ENCODE measurements around the gene PITX3.
"Not testable (repeated sequence)": the region's sequence is repeated elsewhere in the genome, so short reads cannot be mapped to it uniquely, and the experiment has no call there.

PITX3 gene

DNA sequence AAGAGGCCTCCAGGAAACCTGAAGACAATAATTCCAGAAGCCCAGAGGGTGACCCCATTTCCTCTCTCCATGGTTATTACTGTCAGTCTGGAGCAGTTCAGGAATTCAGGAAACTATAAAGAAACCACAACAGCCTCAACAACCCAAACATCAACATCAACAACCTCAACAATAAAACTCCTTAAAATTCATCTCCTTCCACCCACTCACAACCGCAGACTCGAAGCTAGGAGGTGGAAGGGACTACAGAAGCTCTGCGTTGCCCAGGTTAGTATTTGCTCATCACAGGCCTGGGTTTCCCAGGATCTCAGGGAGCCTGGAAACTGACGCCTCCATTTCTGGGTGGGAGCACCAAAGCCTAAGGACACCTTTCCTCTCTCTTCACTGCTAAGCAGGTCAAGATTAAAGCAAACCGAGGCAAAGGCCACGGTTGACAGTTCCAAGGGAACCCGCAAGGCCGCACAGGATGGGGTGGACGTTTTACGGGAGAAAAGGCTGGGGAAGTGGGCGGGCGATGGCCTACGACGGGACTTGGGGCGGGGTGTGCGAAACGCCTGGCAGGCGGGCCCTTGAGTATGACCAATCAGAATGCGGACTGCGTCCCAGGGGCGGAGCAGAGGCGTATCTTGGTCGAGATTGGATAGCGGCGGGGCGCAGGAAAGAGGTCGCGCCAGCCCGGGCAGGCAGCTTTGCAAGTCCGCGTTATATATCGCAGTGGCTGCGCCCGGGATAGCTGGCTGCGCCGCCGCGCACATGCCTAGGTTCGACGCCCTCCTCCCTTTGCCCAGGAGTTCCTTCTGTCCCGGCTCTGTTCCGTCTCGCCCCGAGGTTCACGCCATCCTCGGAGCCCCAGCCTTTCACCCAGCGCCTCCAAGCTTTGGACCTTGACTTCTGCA lies 15.4 kb downstream of the PITX3 start, which contains the start of gene ELOVL3:
ELOVL3 (plus strand) TSS at position 654 of the 896 bp plus-strand sequence. CDS start 250 bp downstream, outside the sequence.
- DNase-seq: no peak

DNA sequence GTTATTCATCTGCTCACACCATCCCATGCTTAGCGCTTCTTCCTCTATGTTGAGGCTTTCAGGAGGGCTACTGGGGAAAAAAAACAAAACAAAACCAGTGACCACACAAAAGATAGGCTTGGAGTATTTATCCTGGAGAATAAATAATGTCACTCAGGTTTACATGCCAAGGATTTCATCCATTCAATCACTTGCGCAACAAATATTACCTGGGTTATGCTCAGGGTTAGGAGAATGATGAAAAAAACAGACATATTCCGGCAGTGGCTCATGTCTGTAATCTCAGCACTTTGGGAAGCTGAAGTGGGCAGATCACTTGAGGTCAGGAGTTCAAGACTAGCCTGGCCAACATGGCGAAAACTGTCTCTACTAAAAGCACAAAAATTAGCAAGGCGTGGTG lies 18.5 kb downstream of the PITX3 start:
- DNase-seq: no peak

DNA sequence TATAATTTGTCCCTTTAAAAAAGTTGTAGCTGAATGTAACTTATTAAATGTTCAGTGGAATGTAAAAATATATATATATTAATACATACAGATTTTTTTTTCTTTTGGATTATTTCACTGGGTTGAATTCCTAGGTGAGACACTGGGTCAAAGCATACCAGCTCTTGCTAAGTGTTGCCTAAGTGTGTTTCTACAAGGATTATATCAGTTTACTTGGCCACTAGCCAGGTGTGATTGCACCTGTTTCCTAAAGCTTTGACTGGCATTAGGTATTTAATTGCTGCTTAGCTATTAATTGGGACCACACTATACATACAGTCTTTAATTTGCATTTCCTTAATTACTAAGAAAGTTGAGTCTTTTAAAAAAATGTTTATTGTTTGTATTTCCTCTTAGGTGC lies 20.7 kb downstream of the PITX3 start:
- no peak for DNase-seq

DNA sequence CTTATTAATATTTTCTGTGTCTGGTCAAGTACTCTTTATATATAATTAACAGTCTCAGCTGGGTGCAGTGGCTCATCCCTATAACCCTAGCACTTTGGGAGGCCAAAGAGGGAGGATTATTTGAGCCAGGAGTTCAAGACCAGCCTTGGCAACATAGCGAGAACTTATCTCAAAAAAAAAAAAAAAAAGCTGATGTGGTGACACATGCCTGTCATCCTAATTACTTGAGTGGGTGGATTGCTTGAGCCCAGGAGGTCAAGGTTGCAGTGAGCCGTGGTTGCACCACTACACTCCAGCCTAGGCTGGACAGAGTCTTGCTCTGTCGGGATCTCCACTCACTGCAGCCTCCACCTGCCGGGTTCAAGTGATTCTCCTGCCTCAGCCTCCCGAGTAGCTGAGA lies 21.9 kb downstream of the PITX3 start:
- no peak for DNase-seq

DNA sequence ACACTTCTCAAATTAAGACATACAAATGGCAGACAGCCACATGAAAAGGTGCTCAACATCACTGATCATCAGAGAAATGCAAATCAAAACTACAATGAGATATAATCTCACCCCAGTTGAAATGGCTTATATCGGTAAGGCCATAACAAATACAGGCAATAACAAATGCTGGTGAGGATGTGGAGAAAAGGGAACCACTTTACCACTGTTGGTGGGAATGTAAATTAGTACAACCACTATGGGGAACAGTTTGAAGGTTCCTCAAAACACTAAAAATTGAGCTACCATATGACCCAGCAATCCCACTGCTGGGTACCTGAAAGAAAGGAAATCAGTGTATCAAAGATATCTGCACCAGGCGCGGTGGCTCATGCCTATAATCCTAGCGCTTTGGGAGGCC lies 27.7 kb downstream of the PITX3 start:
- not testable (repeated sequence) for DNase-seq

DNA sequence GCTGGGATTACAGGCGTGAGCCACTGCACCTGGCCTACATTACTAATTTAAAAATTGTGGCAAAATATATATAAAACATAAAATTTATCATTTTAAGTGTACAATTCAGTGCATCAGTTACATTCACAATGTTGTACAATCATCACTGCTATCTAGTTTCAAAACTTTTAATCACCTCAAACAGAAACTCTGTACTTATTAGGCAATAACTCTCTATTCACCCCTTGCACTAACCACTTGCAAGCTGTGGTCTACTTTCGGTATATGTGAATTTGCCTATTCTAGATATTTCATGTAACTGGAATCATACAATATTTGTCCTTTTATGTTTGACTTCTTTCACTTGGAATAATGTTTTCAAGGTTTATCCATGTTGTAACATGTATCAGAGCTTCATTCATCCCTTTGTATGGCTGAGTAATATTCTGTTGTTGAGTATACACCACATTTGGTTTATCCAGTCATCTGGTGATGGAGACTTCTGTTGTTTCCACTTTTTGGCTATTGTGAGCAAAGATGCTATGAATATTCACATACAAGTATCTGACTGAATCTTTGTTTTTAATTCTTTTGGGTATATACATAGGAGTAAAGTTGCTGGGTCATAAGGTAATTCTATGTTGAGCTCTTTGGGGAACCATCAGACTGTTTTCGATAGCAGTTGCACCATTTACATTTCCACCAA lies 29.6 kb downstream of the PITX3 start:
- DNase-seq: no peak

DNA sequence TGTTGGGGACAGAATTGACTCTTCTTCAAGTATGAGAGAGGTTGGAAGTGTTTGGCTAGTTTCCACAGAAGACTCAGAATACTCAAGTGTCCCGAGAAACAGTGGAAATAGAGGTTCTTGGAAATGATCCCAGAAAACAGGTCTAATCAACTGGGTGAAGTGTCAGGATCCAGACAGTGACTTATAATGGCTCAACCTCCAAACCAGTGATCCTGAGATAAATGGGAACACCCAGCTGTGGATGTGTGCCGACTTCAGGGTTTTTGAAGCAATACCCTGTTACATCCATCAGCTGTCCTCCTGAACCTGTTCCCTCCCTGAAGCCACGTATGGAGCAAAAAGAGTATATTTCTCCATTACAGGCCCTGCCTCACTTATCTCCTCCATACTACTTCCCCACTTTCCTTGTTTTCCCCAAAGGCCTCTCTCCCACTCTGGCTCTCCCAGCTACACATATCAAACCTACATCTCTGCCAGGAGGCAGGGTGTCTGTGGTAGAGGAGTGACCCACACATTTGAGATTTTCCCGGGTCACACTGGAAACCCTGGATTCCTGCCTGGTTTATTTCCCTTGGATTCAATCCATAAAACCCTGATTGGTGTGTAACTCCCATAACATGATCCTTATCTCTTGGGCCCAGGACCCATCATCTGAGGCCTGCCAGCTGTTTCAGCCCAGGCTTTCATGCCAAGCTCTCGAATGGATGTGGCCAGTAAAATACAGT lies 32.8 kb downstream of the PITX3 start:
- DNase-seq: no peak

DNA sequence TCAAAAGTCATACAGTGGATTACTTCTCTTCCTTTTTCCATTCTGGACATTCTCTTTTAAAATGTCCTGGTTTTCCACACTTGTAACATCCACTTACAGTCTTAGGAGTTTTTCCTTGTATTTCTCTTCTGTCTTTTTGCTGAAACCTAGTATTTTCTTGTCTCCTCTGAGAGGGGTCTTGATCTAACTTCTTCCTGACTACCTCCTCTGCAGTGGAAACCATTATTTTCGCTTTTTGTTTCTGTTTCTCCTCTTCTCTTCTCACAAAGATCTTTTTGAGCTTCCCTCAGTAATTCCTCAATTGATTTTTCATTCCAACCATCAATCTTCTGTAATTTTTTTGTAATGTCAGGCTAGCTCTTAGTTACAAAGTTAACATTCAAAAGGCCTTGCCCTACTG lies 38.9 kb downstream of the PITX3 start:
- no peak for DNase-seq

DNA sequence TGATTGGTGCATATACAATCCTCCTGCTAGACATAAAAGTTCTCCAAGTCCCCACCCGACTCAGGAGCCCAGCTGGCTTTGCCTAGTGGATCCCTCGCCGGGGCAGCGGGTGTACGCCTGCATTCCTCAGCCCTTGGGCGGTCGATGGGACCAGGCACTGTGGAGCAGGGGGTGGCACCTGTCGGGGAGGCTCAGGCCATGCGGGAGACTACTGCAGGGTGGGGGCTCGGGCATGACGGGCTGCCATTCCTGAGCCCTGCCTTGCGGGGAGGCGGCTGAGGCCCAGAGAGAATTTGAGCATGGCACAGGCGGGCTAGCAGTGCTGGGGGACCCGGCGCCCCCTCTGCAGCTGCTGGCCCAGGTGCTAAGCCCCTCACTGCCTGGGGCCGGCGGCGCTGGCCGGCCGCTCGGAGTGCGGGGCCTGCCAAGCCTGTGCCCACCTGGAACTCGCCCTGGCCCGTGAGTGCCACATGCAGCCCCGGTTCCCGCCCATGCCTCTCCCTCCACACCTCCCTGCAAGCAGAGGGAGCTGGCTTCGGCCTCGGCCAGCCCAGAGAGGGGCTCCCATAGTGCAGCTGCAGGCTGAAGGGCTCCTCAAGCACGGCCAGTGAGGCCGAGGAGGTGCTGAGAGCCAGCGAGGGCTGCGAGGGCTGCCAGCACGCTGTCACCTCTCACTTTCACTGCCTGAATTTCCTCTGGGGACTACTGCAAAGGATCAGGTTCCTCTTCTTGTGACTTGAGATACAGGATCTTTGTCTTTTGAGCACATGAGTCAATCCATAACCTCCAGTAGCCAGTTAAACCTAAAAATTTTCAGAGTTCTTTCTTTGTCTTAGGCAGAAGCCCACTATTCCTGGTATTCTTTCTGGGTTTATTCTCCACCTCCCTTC lies 40.3 kb downstream of the PITX3 start:
- no peak for DNase-seq

DNA sequence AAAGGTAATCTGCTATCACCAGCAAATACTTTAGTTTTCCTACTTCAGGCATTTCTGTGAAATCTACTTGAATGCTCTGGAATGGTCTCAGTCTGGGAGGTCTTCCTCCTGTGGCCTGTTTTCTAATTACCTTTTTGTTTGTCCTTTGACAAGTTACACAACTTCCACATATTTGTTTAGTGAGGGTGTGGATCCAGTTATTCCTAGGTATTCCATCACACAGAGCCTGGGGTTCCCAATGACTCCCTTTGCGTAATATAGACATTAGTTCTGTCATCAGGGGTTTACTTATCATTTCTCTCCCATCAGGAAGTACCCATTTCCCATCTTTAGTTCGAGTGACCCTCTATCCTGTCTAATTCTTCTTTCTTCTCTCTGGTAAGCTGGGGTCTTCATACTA lies 43.3 kb downstream of the PITX3 start:
- no peak for DNase-seq

DNA sequence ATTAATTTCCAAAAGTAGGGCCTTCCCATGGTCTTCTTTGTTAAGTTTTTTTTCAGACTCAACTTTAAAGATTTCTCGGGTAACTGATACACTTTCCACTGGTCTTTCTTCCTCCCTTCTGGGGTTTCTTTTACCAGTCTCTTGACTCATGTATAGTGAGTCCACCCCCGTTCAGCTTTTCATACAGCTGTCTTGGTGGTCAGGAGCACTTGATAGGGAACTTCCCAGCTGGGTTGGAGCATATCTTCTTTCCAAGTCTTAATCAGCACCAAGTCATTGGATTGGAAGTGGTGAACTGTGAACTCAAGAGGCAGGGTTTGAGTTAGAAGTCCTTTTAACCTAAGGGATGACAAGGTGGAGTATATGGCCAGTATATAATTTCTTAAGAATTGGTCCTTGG lies 44.4 kb downstream of the PITX3 start:
- no peak for DNase-seq

DNA sequence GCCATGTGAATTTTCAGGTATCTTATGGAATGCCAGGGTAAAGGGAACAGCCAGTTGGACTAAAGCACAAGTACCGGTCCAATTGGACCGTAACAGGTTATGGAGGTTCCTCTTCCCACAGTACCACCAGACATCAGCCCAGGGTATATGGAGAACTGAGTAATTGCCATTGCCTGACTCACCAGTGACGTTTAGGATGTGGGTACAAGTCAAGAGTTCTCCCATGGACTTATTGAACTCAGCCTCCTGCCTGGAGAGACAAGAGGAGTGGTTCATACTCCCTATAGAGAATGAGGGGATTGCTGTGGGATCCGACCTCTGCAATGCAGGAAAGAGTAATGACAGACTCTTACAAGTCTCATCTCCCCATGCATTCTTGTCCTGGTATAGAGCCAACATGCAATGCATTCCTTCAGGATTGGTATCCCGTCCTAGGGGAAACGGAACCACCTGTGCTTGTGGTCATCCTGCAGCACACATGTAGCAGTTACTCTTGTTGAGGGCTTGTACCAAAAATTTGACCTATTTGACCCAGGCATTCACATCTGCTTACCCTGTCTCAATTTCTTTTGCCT lies 45.9 kb downstream of the PITX3 start:
- DNase-seq: no peak

DNA sequence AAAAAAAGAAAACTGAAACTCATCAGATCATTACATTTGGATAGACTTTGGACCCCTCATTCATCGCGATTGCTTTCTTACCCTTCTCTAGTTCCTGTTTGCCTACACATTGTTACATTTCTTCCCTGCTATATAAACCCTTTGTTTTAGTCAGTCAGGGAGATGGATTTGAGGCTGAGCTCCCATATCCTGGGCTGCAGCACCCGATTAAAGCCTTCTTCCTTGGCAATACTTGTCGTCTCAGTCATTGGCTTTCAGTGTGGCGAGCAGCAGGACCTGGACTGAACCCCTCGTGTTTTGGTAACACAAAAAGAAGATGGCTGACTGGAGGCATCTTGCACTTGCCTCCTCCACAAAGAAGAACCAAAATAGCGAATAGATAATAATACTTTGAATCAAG lies 49.4 kb downstream of the PITX3 start:
- DNase-seq: no peak

DNA sequence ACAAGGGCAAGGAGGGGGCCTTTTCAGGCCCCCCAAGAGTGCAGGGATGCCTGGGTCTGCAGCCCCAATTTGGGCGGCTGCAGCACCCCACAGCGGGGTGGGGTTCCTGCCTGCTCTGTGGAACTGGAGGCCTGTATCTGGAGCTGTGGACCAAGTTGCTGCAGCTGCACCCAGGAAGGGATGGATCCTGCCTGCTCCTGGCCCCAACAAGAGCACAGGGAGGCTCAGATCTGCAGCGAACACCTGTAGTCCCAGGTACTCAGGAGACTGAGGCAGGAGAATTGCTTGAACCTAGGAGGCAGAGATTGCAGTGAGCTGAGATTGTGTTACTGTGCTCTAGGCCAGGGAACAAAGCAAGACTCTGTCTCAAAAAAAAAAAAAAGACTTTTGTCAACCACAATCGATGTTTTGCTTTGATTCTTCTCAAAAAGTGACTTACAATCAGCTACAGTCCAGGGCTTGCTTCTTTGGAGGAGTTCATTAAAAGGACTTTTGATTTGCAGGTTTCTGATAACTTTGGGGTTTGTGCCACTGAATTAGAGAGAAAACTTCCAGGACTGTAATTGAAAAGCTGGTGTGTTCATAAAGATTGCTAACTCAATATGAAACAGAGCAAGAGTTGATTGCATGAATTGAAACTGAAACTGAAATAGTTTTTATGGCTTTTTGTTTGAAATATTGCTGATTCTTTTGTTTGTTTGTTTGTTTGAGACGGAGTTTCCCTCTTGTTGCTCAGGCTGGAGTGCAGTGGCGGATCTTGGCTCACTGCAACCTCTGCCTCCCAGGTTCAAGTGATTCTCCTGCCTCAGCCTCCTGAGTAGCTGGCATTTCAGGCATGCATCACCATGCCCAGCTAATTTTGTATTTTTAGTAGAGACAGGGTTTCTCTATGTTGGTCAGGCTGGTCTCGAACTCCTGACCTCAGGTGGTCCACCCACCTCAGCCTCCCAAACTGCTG lies 52.1 kb downstream of the PITX3 start:
- DNase-seq: not testable (repeated sequence)

DNA sequence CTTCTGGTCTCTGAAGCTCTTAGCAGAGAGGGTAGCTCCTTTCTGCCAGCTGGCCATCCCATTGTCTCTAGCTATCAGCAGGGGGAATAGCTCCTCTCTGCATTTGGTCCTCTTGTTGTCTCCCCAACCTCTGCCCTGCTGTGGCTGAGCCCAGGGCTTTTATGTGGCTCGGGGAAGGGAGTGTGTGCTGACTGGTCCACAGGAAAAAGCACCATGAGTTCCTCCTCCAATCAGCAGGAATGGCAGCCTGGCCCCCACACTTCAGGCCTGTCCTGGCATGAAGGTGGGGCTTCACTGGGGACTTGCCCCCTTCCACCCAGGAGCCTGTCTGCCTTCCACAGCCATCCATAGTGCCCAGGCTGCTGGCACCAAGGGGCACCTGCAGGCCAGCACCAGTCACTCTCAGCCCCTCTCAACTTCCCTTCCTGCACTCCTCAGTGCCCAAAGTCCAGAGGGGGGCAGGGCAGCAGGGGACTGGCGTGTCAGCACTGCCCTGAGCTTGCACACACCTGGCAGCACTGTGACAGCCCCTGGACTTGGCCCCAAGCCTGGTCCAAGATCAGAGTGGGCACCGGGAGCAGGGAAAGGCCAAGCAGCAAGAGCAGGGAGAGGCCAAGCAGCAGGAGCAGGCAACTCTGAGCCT lies 52.9 kb downstream of the PITX3 start:
- DNase-seq: no peak

DNA sequence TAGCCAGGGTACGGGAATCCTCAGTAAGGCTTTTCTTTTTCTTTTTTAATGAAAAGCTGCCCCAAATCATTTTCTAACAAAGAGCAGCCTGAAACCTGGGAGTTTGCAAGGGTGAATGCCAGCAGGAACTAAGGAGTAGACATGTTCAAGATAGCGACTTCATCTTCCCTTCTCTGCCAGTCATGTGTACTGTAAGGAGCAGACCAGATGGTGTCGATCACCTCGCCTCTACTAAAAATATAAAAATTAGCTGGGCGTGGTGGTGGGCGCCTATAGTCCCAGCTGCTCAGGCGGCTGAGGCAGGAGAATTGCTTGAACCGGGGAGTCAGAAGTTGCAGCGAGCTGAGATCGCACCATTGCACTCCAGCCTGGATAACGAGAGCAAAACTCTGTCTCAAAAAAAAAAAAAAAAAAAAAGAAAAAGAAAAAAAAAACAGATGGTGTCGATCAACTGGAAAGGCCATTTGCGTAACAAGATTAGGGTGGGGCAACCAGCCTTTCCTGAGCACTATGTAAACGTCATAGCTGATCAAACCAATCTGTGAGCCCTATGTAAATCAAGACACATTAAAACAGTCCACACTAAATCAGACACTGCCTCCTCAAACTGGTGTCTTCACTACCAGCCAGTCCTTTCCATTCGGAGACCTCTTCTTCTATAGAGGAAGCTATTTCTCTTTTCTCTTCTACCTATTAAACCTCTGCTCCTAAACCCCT lies 55.3 kb downstream of the PITX3 start:
- DNase-seq: no peak

DNA sequence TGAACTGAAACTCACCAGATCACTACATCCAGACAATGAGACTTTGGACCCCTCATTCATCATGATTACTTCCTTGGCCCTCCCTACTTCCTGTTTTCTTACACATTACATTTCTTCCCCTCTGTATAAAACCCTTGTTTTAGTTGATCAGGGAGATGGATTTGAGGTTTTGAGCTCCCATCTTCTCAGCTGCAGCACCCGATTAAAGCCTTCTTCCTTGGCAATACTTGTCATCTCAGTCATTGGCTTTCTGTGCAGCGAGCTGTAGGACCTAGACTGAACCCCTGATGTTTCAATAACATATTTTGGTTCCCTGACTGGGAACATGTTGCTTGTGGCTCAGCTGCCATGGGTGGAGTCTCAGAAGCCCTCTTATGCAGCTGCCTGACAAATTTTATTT lies 56.0 kb downstream of the PITX3 start:
- DNase-seq: no peak

DNA sequence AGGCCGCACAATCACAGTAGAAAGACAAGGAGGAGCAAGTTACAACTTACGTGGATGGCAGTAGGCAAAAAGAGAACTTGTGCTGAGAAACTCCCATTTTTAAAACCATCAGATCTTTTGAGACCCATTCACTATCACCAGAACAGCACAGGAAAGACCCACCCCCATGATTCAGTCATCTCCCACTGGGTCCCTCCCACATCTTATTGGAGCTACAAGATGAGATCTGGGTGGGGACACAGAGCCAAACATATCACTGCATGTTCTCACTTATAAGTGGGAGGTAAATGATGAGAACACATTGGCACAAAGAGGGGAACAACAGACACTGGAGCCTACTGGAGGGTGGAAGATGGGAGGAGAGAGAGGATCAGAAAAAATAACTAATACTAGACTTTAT lies 56.7 kb downstream of the PITX3 start:
- no peak for DNase-seq
